Osteoblast (primary cell): ENCODE data around the gene NPFFR1. TPM values are rescaled to one million over a fixed set of nuclear protein-coding genes. Genes with fewer than 3 reads are reported as not detected.

Source experiments
- DNase-seq: peaks from one replicate; pipeline ENCODE4 v3.0.0; 2011; ENCODE audit warnings: low spot score, mixed read lengths; ENCODE audit not compliant: insufficient read length; ENCODE audit errors: missing footprints
- H2AFZ ChIP-seq: 2 replicates; pipeline ENCODE4 v1.6.0; 2011; ENCODE audit warnings: mild to moderate bottlenecking, low read length
- H3K27ac ChIP-seq: 2 replicates; pipeline ENCODE4 v1.5.1; 2011; ENCODE audit warnings: mild to moderate bottlenecking, low read depth, low read length, moderate library complexity
- H3K27me3 ChIP-seq: 2 replicates; pipeline ENCODE4 v1.6.0; 2012; ENCODE audit warnings: mild to moderate bottlenecking, control low read depth, inconsistent platforms, low read length, moderate library complexity; ENCODE audit not compliant: insufficient read depth
- H3K36me3 ChIP-seq: 2 replicates; pipeline ENCODE4 v1.5.1; 2011; ENCODE audit warnings: mild to moderate bottlenecking, low read length, control low read depth, moderate library complexity; ENCODE audit not compliant: insufficient read depth
- H3K4me1 ChIP-seq: 2 replicates; pipeline ENCODE4 v1.5.1; 2011; ENCODE audit warnings: mild to moderate bottlenecking, low read length, control low read depth, moderate library complexity; ENCODE audit not compliant: insufficient read depth
- H3K4me2 ChIP-seq: 2 replicates; pipeline ENCODE4 v1.6.0; 2011; ENCODE audit warnings: mild to moderate bottlenecking, low read length; ENCODE audit not compliant: insufficient read depth
- H3K4me3 ChIP-seq: fragments of 200-600 bp; sonication (generic); 3 replicates; pipeline ENCODE4 v1.5.1; 2012; ENCODE audit warnings: mild to moderate bottlenecking, low read length, inconsistent platforms; ENCODE audit not compliant: insufficient read depth
- H3K79me2 ChIP-seq: 2 replicates; pipeline ENCODE4 v1.6.0; 2012; ENCODE audit warnings: mild to moderate bottlenecking, low read length, control low read depth, inconsistent platforms; ENCODE audit not compliant: insufficient read depth
- H3K9me3 ChIP-seq: 2 replicates; pipeline ENCODE4 v1.5.1; 2011; ENCODE audit warnings: low read depth, low read length, control low read depth
- H4K20me1 ChIP-seq: 2 replicates; pipeline ENCODE4 v1.6.0; 2012; ENCODE audit warnings: mild to moderate bottlenecking, low read length, control low read depth; ENCODE audit not compliant: insufficient read depth
- CTCF ChIP-seq: IDR thresholded peaks from 2 replicates; pipeline ENCODE4 v1.5.1; 2011; ENCODE audit warnings: mild to moderate bottlenecking, low read depth, low read length, moderate library complexity; ENCODE audit errors: extremely low read depth
- total RNA-seq: library from RNA; depleted of rRNA; stranded (reverse); fragments of >200 nt; gene quantifications from 2 replicates; pipeline ENCODE4 v1.2.3, GENCODE V29; 2012

The NPFFR1 gene
- total RNA-seq, 1 donor = not detected

GRCh38 chr10:70315276-70315675 is 31.5 kb upstream of the NPFFR1 start:
- no peak overlapping the region for H3K27ac ChIP-seq
- H3K79me2 ChIP-seq = no peaks in the 10 kb centered on the region
- TF ChIP-seq CTCF = no peak
- no peaks in the 10 kb centered on the region for H3K36me3 ChIP-seq
- no peaks in the 10 kb centered on the region for H3K27me3 ChIP-seq
- no peak for DNase-seq
- no peak overlapping the region for H3K4me2 ChIP-seq
- no peak overlapping the region for H2AFZ ChIP-seq
- no peak overlapping the region for H3K4me3 ChIP-seq
- H4K20me1 ChIP-seq = no peaks in the 10 kb centered on the region
- H3K9me3 ChIP-seq = no peaks in the 10 kb centered on the region
- H3K4me1 ChIP-seq = no peaks in the 10 kb centered on the region

- H3K27me3 ChIP-seq = no peaks in the 10 kb centered on the region
- no peaks in the 10 kb centered on the region for H3K4me1 ChIP-seq
- H3K9me3 ChIP-seq = no peaks in the 10 kb centered on the region
- no peaks in the 10 kb centered on the region for H4K20me1 ChIP-seq
- no peak for TF ChIP-seq CTCF
- H3K36me3 ChIP-seq = no peaks in the 10 kb centered on the region
- no peak overlapping the region for H3K4me3 ChIP-seq
- no peak overlapping the region for H3K4me2 ChIP-seq
- peak; percentile 96 for DNase-seq
- no peak overlapping the region for H3K27ac ChIP-seq
- no peak overlapping the region for H2AFZ ChIP-seq
- H3K79me2 ChIP-seq = no peaks in the 10 kb centered on the region
These were observed 29.2 kb upstream of the NPFFR1 start for GRCh38 chr10:70312972-70313371.

GRCh38 chr10:70312249-70312648 is 28.4 kb upstream of the NPFFR1 start:
- Histone ChIP-seq H3K9me3 (no peaks in the 10 kb centered on the region), H3K36me3 (no peaks in the 10 kb centered on the region), H4K20me1 (no peaks in the 10 kb centered on the region), H3K27me3 (no peaks in the 10 kb centered on the region), H3K4me3 (no peak overlapping the region), H3K4me2 (no peak overlapping the region), H2AFZ (no peak overlapping the region), H3K27ac (no peak overlapping the region), H3K4me1 (no peaks in the 10 kb centered on the region), H3K79me2 (no peaks in the 10 kb centered on the region)
- no peak for DNase-seq
- TF ChIP-seq CTCF = no peak

GRCh38 chr10:70311698-70312097 is 27.9 kb upstream of the NPFFR1 start:
- no peak for TF ChIP-seq CTCF
- Histone ChIP-seq H3K4me3 (no peak overlapping the region), H3K27ac (no peak overlapping the region), H3K79me2 (no peaks in the 10 kb centered on the region), H2AFZ (no peak overlapping the region), H4K20me1 (no peaks in the 10 kb centered on the region), H3K9me3 (no peaks in the 10 kb centered on the region), H3K4me2 (no peak overlapping the region), H3K36me3 (no peaks in the 10 kb centered on the region), H3K27me3 (no peaks in the 10 kb centered on the region), H3K4me1 (no peaks in the 10 kb centered on the region)
- DNase-seq = no peak
